ENCODE data around the gene OLFML1.

The OLFML1 gene

GRCh38 chr11:7533199-7534041 is 48.1 kb downstream of the OLFML1 start:
- no peak for DNase-seq

- no peak for DNase-seq
Measured at GRCh38 chr11:7534042-7534378, 48.7 kb downstream of the OLFML1 start.

GRCh38 chr11:7536100-7536499 is 50.8 kb downstream of the OLFML1 start:
- DNase-seq = peak; percentile 50

- no peak for DNase-seq
Measured at GRCh38 chr11:7537265-7537664, 52.0 kb downstream of the OLFML1 start.

- no peak for DNase-seq
Measured at GRCh38 chr11:7538031-7538430, 52.7 kb downstream of the OLFML1 start.

GRCh38 chr11:7538466-7539454 is 53.5 kb downstream of the OLFML1 start:
- peak; percentile 47 for DNase-seq

GRCh38 chr11:7540830-7541555 is 55.7 kb downstream of the OLFML1 start:
- DNase-seq = peak; percentile 85

- peak; percentile 63 for DNase-seq
Measured at GRCh38 chr11:7543302-7543701, 58.0 kb downstream of the OLFML1 start.

- peak; percentile 87 for DNase-seq
Measured at GRCh38 chr11:7544021-7544420, 58.7 kb downstream of the OLFML1 start.

- DNase-seq = peak; percentile 35
Measured at GRCh38 chr11:7545611-7546010, 60.3 kb downstream of the OLFML1 start.

GRCh38 chr11:7546324-7546791 is 61.1 kb downstream of the OLFML1 start:
- peak; percentile 48 for DNase-seq

GRCh38 chr11:7547687-7548086 is 62.4 kb downstream of the OLFML1 start:
- peak; percentile 31 for DNase-seq

GRCh38 chr11:7548659-7549274 is 63.5 kb downstream of the OLFML1 start:
- DNase-seq = peak; percentile 83

- no peak for DNase-seq
Measured at GRCh38 chr11:7549681-7550080, 64.4 kb downstream of the OLFML1 start.

GRCh38 chr11:7551571-7551970 is 66.3 kb downstream of the OLFML1 start:
- DNase-seq = peak; percentile 57

GRCh38 chr11:7552666-7553065 is 67.4 kb downstream of the OLFML1 start:
- no peak for DNase-seq

- DNase-seq = peak; percentile 53
Measured at GRCh38 chr11:7555052-7555699, 69.9 kb downstream of the OLFML1 start.

GRCh38 chr11:7558046-7558445 is 72.7 kb downstream of the OLFML1 start:
- no peak for DNase-seq

- no peak for DNase-seq
Measured at GRCh38 chr11:7559398-7560283, 74.3 kb downstream of the OLFML1 start.

Measured in islet precursor cell (in vitro differentiated cells).